T-helper 2 cell treated with Interferon-gamma antibody and Interleukin-4, amounts not matched to agents 100 ng/mL and 5 ng/mL, for 36 hours (primary cell): ENCODE data around the gene NOCT. TPM values are rescaled to one million over a fixed set of nuclear protein-coding genes. Genes with fewer than 3 reads are reported as not detected.

ENCODE experiments used
- total RNA-seq: library from RNA; stranded (reverse); gene quantifications from 2 replicates; pipeline ENCODE4 v1.2.3, GENCODE V29; 2022

Gene NOCT
- total RNA-seq, 1 donor from 2014 or later, result 10.2 TPM

Other genes with a start within 250 kb of the NOCT start
- gene ELF2, start 161.4 kb downstream of the NOCT start, total RNA-seq, result 40.2 and 41.3 TPM in 2 replicates